GM23338 (cell line): Measurements from ENCODE around the gene CD28. TPM values are rescaled to one million over a fixed set of nuclear protein-coding genes. Genes with fewer than 3 reads are reported as not detected.

ENCODE experiments used
- ATAC-seq: fragments of 200-7000 bp; cut with Tn5 transposase; 3 replicates; pipeline ENCODE4 v1.9.1; 2020
- DNase-seq: peaks from one replicate; pipeline ENCODE4 v3.0.0-alpha.2; 2015; ENCODE audit warnings: low spot score
- H2AFZ ChIP-seq: fragments of 200-600 bp; sonication (generic); 2 replicates; pipeline ENCODE4 v1.8.0; 2016; ENCODE audit warnings: antibody characterized with exemption, mild to moderate bottlenecking, moderate library complexity
- H3F3A ChIP-seq: fragments of 200-600 bp; sonication (generic); replicated peaks from 2 replicates; pipeline ENCODE4 v1.8.0; 2017; ENCODE audit warnings: antibody characterized with exemption, mixed run types, low read depth
- H3K27ac ChIP-seq: fragments of 200-600 bp; sonication (generic); 2 replicates; pipeline ENCODE4 v1.6.1; 2016; ENCODE audit warnings: low read depth
- H3K27me3 ChIP-seq: fragments of 200-600 bp; sonication (generic); 2 replicates; pipeline ENCODE4 v1.8.0; 2016; ENCODE audit warnings: mild to moderate bottlenecking, mixed run types, moderate library complexity; ENCODE audit not compliant: insufficient read depth
- H3K36me3 ChIP-seq: fragments of 200-600 bp; sonication (generic); 2 replicates; pipeline ENCODE4 v1.8.0; 2016; ENCODE audit warnings: mild to moderate bottlenecking; ENCODE audit not compliant: insufficient read depth
- H3K4me1 ChIP-seq: fragments of 200-600 bp; sonication (generic); 2 replicates; pipeline ENCODE4 v1.8.0; 2016; ENCODE audit warnings: mild to moderate bottlenecking, moderate library complexity; ENCODE audit not compliant: insufficient read depth
- H3K4me2 ChIP-seq: fragments of 200-600 bp; sonication (generic); 2 replicates; pipeline ENCODE4 v1.7.1; 2017; ENCODE audit warnings: mixed run types
- H3K4me3 ChIP-seq: fragments of 200-600 bp; sonication (generic); 2 replicates; pipeline ENCODE4 v1.6.1; 2016; ENCODE audit warnings: mixed run types
- H3K79me2 ChIP-seq: fragments of 200-600 bp; sonication (generic); replicated peaks from 2 replicates; pipeline ENCODE4 v1.8.0; 2017; ENCODE audit warnings: mild to moderate bottlenecking; ENCODE audit not compliant: insufficient read depth
- H3K9me2 ChIP-seq: fragments of 200-600 bp; sonication (generic); 2 replicates; pipeline ENCODE4 v1.8.0; 2017; ENCODE audit not compliant: insufficient read depth
- H4K20me1 ChIP-seq: fragments of 200-600 bp; sonication (generic); replicated peaks from 2 replicates; pipeline ENCODE4 v1.8.0; 2017; ENCODE audit warnings: mild to moderate bottlenecking; ENCODE audit not compliant: insufficient read depth
- H3K27ac Mint-ChIP-seq: 2 replicates; pipeline ENCODE4 v1.8.0; 2020; ENCODE audit warnings: inconsistent platforms, mild to moderate bottlenecking, moderate library complexity, mixed read lengths
- H3K27me3 Mint-ChIP-seq: 3 replicates; pipeline ENCODE4 v1.8.0; 2022; ENCODE audit warnings: low read depth, mild to moderate bottlenecking, moderate library complexity, mixed read lengths, inconsistent platforms; ENCODE audit not compliant: insufficient read depth, poor library complexity
- H3K36me3 Mint-ChIP-seq: 3 replicates; pipeline ENCODE4 v1.8.0; 2021; ENCODE audit warnings: low read depth, mild to moderate bottlenecking, inconsistent platforms, moderate library complexity, mixed read lengths
- H3K4me1 Mint-ChIP-seq: 3 replicates; pipeline ENCODE4 v1.8.0; 2020; ENCODE audit warnings: mild to moderate bottlenecking, inconsistent platforms, mixed read lengths
- H3K4me3 Mint-ChIP-seq: 3 replicates; pipeline ENCODE4 v1.8.0; 2021; ENCODE audit warnings: moderate library complexity, mild to moderate bottlenecking, inconsistent platforms, mixed read lengths
- H3K9me3 Mint-ChIP-seq: 3 replicates; pipeline ENCODE4 v1.8.0; 2020; ENCODE audit warnings: moderate library complexity, mild to moderate bottlenecking, inconsistent platforms, mixed read lengths
- CREB1 ChIP-seq: fragments of 250-450 bp; sonication (Bioruptor Pico); IDR thresholded peaks from 2 replicates; pipeline ENCODE4 v1.5.0; 2020; ENCODE audit warnings: low read depth, mild to moderate bottlenecking, moderate library complexity
- EZH2 ChIP-seq: fragments of 200-600 bp; sonication (generic); IDR thresholded peaks from one replicate; pipeline ENCODE4 v1.8.0; 2017; ENCODE audit warnings: antibody characterized with exemption, mild to moderate bottlenecking, low read depth; ENCODE audit not compliant: unreplicated experiment
- EZH2phosphoT487 ChIP-seq: fragments of 200-600 bp; sonication (generic); IDR thresholded peaks from one replicate; pipeline ENCODE4 v1.8.1; 2018; ENCODE audit warnings: antibody characterized with exemption; ENCODE audit not compliant: unreplicated experiment
- JUNB ChIP-seq: IDR thresholded peaks from one replicate; pipeline ENCODE4 v1.6.1; 2016; ENCODE audit warnings: antibody characterized with exemption; ENCODE audit not compliant: unreplicated experiment
- NANOG ChIP-seq: IDR thresholded peaks from 2 replicates; pipeline ENCODE4 v1.6.1; 2016; ENCODE audit warnings: antibody characterized with exemption, borderline replicate concordance
- POLR2AphosphoS5 ChIP-seq: IDR thresholded peaks from 2 replicates; pipeline ENCODE4 v1.6.1; 2016; ENCODE audit warnings: antibody characterized with exemption, low read depth
- STAT1 ChIP-seq: IDR thresholded peaks from one replicate; pipeline ENCODE4 v1.6.1; 2016; ENCODE audit warnings: antibody characterized with exemption; ENCODE audit not compliant: unreplicated experiment
- ZNF114 ChIP-seq: fragments of 250-450 bp; sonication (Bioruptor Pico); IDR thresholded peaks from 2 replicates; pipeline ENCODE4 v1.5.0; 2020; ENCODE audit warnings: mild to moderate bottlenecking, moderate library complexity
- ZNF331 ChIP-seq: fragments of 250-450 bp; sonication (Bioruptor Pico); IDR thresholded peaks from 2 replicates; pipeline ENCODE4 v1.5.0; 2020; ENCODE audit warnings: low read depth, mild to moderate bottlenecking, moderate library complexity
- polyA plus RNA-seq: library from polyadenylated mRNA; unstranded; fragments of >200 nt; fragmentation: Nextera tagmentation; extraction: Ambion mirVana; gene quantifications from 2 replicates; pipeline ENCODE4 v1.2.1, GENCODE V29; 2016
- total RNA-seq: library from RNA; depleted of rRNA; stranded (reverse); fragments of >200 nt; shearing (Covaris generic); gene quantifications from 2 replicates; pipeline ENCODE4 v1.2.3, GENCODE V29; 2014
- TF ChIP-seq, protein P1 (sequence below): fragments of 250-450 bp; sonication (Bioruptor Pico); IDR thresholded peaks from 2 replicates; pipeline ENCODE4 v1.5.0; 2020; ENCODE audit warnings: mild to moderate bottlenecking, moderate library complexity
- TF ChIP-seq, protein P2 (sequence below), 2 experiments: fragments of 200-600 bp in 1 of 2; sonication (generic) in 1 of 2; conservative IDR thresholded peaks; 2 replicates each; pipeline versions ENCODE4 v1.5.1 to v1.6.1; 2016 to 2017; ENCODE audit warnings: antibody characterized with exemption in 2 of 2, low read depth in 2 of 2, mild to moderate bottlenecking in 2 of 2, moderate library complexity in 1 of 2
- TF ChIP-seq, protein P3 (sequence below): IDR thresholded peaks from 2 replicates; pipeline ENCODE4 v1.6.1; 2016; ENCODE audit warnings: antibody characterized with exemption
- TF ChIP-seq, protein P4 (sequence below): IDR thresholded peaks from one replicate; pipeline ENCODE4 v1.6.1; 2018; ENCODE audit warnings: antibody characterized with exemption; ENCODE audit not compliant: unreplicated experiment

Gene CD28
- total and polyA plus RNA-seq, 2 experiments from 2014 or later: not detected

DNA sequence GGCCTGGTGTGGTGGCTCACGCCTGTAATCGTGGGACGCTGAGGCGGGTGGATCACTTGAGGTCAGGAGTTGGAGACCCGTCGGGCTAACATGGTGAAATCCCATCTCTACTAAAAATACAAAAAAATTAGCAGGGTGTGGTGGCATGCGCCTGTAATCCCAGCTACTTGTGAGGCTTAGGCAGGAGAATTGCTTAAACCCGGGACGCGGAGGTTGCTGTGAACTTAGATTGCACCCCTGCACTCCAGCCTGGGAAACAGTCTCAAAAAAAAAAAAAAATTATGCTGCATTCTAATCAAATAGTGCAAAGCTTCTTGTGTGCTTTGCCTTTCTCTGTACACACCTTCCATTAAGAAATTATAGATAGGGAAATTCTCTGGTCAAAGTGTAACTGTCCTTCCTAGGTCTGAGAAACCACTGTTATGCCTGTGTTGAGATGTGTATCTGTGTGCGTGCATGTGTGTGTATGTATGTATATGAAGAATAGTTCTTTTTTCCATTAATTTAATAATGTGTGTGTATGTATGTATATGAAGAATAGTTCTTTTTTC lies 2.5 kb downstream of the CD28 start:
- DNase-seq (no peak), ATAC-seq (no peak)
- H3K4me1 Mint-ChIP-seq: no peaks in the 10 kb centered on the region
- no peaks in the 10 kb centered on the region for H3K4me1 ChIP-seq
- no peaks in the 10 kb centered on the region for H3F3A ChIP-seq
- H3K4me3 ChIP-seq: no peak overlapping the region
- H3K4me2 ChIP-seq: no peak overlapping the region
- H3K36me3 ChIP-seq: no peaks in the 10 kb centered on the region
- no peak overlapping the region for H3K27ac Mint-ChIP-seq
- peaks cover 4% of the 10 kb centered on the region for H3K27me3 Mint-ChIP-seq
- H2AFZ ChIP-seq: peak overlapping the region; percentile 72; the same call in 1 of the 2 replicates
- H3K79me2 ChIP-seq: no peaks in the 10 kb centered on the region
- no peaks in the 10 kb centered on the region for H3K36me3 Mint-ChIP-seq
- no peak overlapping the region for H3K4me3 Mint-ChIP-seq
- H3K27ac ChIP-seq: no peak overlapping the region
- no peaks in the 10 kb centered on the region for H4K20me1 ChIP-seq
- H3K9me2 ChIP-seq: no peaks in the 10 kb centered on the region; the same call in 1 of the 2 replicates
- no peak for TF ChIP-seq ZNF331 (CRISPR knock-in tag)
- no peak for TF ChIP-seq EZH2phosphoT487
- TF ChIP-seq, protein P1, sequence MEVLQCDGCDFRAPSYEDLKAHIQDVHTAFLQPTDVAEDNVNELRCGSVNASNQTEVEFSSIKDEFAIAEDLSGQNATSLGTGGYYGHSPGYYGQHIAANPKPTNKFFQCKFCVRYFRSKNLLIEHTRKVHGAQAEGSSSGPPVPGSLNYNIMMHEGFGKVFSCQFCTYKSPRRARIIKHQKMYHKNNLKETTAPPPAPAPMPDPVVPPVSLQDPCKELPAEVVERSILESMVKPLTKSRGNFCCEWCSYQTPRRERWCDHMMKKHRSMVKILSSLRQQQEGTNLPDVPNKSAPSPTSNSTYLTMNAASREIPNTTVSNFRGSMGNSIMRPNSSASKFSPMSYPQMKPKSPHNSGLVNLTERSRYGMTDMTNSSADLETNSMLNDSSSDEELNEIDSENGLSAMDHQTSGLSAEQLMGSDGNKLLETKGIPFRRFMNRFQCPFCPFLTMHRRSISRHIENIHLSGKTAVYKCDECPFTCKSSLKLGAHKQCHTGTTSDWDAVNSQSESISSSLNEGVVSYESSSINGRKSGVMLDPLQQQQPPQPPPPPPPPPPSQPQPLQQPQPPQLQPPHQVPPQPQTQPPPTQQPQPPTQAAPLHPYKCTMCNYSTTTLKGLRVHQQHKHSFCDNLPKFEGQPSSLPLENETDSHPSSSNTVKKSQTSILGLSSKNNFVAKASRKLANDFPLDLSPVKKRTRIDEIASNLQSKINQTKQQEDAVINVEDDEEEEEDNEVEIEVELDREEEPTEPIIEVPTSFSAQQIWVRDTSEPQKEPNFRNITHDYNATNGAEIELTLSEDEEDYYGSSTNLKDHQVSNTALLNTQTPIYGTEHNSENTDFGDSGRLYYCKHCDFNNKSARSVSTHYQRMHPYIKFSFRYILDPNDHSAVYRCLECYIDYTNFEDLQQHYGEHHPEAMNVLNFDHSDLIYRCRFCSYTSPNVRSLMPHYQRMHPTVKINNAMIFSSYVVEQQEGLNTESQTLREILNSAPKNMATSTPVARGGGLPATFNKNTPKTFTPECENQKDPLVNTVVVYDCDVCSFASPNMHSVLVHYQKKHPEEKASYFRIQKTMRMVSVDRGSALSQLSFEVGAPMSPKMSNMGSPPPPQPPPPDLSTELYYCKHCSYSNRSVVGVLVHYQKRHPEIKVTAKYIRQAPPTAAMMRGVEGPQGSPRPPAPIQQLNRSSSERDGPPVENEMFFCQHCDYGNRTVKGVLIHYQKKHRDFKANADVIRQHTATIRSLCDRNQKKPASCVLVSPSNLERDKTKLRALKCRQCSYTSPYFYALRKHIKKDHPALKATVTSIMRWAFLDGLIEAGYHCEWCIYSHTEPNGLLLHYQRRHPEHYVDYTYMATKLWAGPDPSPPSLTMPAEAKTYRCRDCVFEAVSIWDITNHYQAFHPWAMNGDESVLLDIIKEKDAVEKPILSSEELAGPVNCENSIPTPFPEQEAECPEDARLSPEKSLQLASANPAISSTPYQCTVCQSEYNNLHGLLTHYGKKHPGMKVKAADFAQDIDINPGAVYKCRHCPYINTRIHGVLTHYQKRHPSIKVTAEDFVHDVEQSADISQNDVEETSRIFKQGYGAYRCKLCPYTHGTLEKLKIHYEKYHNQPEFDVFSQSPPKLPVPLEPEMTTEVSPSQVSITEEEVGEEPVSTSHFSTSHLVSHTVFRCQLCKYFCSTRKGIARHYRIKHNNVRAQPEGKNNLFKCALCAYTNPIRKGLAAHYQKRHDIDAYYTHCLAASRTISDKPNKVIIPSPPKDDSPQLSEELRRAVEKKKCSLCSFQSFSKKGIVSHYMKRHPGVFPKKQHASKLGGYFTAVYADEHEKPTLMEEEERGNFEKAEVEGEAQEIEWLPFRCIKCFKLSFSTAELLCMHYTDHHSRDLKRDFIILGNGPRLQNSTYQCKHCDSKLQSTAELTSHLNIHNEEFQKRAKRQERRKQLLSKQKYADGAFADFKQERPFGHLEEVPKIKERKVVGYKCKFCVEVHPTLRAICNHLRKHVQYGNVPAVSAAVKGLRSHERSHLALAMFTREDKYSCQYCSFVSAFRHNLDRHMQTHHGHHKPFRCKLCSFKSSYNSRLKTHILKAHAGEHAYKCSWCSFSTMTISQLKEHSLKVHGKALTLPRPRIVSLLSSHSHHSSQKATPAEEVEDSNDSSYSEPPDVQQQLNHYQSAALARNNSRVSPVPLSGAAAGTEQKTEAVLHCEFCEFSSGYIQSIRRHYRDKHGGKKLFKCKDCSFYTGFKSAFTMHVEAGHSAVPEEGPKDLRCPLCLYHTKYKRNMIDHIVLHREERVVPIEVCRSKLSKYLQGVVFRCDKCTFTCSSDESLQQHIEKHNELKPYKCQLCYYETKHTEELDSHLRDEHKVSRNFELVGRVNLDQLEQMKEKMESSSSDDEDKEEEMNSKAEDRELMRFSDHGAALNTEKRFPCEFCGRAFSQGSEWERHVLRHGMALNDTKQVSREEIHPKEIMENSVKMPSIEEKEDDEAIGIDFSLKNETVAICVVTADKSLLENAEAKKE (CRISPR knock-in tag): no peak
- no peak for TF ChIP-seq EZH2
- TF ChIP-seq, protein P2, sequence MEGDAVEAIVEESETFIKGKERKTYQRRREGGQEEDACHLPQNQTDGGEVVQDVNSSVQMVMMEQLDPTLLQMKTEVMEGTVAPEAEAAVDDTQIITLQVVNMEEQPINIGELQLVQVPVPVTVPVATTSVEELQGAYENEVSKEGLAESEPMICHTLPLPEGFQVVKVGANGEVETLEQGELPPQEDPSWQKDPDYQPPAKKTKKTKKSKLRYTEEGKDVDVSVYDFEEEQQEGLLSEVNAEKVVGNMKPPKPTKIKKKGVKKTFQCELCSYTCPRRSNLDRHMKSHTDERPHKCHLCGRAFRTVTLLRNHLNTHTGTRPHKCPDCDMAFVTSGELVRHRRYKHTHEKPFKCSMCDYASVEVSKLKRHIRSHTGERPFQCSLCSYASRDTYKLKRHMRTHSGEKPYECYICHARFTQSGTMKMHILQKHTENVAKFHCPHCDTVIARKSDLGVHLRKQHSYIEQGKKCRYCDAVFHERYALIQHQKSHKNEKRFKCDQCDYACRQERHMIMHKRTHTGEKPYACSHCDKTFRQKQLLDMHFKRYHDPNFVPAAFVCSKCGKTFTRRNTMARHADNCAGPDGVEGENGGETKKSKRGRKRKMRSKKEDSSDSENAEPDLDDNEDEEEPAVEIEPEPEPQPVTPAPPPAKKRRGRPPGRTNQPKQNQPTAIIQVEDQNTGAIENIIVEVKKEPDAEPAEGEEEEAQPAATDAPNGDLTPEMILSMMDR (conservative IDR thresholded peaks at IDR 0.05; ENCODE audit: low read depth in 2 of 2): no peak
- TF ChIP-seq, protein P3, sequence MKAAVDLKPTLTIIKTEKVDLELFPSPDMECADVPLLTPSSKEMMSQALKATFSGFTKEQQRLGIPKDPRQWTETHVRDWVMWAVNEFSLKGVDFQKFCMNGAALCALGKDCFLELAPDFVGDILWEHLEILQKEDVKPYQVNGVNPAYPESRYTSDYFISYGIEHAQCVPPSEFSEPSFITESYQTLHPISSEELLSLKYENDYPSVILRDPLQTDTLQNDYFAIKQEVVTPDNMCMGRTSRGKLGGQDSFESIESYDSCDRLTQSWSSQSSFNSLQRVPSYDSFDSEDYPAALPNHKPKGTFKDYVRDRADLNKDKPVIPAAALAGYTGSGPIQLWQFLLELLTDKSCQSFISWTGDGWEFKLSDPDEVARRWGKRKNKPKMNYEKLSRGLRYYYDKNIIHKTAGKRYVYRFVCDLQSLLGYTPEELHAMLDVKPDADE: no peak
- no peak for TF ChIP-seq NANOG
- TF ChIP-seq, protein P4, sequence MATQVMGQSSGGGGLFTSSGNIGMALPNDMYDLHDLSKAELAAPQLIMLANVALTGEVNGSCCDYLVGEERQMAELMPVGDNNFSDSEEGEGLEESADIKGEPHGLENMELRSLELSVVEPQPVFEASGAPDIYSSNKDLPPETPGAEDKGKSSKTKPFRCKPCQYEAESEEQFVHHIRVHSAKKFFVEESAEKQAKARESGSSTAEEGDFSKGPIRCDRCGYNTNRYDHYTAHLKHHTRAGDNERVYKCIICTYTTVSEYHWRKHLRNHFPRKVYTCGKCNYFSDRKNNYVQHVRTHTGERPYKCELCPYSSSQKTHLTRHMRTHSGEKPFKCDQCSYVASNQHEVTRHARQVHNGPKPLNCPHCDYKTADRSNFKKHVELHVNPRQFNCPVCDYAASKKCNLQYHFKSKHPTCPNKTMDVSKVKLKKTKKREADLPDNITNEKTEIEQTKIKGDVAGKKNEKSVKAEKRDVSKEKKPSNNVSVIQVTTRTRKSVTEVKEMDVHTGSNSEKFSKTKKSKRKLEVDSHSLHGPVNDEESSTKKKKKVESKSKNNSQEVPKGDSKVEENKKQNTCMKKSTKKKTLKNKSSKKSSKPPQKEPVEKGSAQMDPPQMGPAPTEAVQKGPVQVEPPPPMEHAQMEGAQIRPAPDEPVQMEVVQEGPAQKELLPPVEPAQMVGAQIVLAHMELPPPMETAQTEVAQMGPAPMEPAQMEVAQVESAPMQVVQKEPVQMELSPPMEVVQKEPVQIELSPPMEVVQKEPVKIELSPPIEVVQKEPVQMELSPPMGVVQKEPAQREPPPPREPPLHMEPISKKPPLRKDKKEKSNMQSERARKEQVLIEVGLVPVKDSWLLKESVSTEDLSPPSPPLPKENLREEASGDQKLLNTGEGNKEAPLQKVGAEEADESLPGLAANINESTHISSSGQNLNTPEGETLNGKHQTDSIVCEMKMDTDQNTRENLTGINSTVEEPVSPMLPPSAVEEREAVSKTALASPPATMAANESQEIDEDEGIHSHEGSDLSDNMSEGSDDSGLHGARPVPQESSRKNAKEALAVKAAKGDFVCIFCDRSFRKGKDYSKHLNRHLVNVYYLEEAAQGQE: no peak
- TF ChIP-seq CREB1 (CRISPR knock-in tag): no peak
- no peak for TF ChIP-seq JUNB
- no peak for TF ChIP-seq ZNF114 (CRISPR knock-in tag)
- no peak for TF ChIP-seq POLR2AphosphoS5
- TF ChIP-seq STAT1: no peak
- H3K9me3 Mint-ChIP-seq: no peaks in the 10 kb centered on the region
- H3K27me3 ChIP-seq: no peaks in the 10 kb centered on the region
